Ectodermal cell (in vitro differentiated cells): ENCODE data around the gene ZCCHC24.

Experiments
- H3K27ac ChIP-seq: 2 replicates; pipeline ENCODE4 v1.7.0; 2013; ENCODE audit warnings: mild to moderate bottlenecking, low read depth, low read length; ENCODE audit not compliant: insufficient read depth, poor library complexity, severe bottlenecking
- H3K27me3 ChIP-seq: 2 replicates; pipeline ENCODE4 v1.7.0; 2013; ENCODE audit warnings: mild to moderate bottlenecking, low read length; ENCODE audit not compliant: insufficient read depth, control insufficient read depth, poor library complexity, severe bottlenecking
- H3K36me3 ChIP-seq: one replicate; pipeline ENCODE4 v1.7.0; 2013; ENCODE audit warnings: low read length; ENCODE audit not compliant: control insufficient read depth, insufficient read depth
- H3K4me1 ChIP-seq: one replicate; pipeline ENCODE4 v1.7.0; 2013; ENCODE audit warnings: low read length; ENCODE audit not compliant: control insufficient read depth, insufficient read depth
- H3K4me3 ChIP-seq: 2 replicates; pipeline ENCODE4 v1.7.0; 2013; ENCODE audit warnings: low read depth, low read length, control low read depth; ENCODE audit not compliant: insufficient read depth
- H3K9me3 ChIP-seq: 2 replicates; pipeline ENCODE4 v1.7.0; 2013; ENCODE audit warnings: mild to moderate bottlenecking, low read length, moderate library complexity; ENCODE audit not compliant: control insufficient read depth
- WGBS, 2 experiments: methylation state at CpG; one replicate each; pipeline ENCODE4 v1.1.7; 2013; ENCODE audit warnings: missing lambda C conversion rate in 2 of 2; 5-methylcytosine and 5-hydroxymethylcytosine counted together

The ZCCHC24 gene

GRCh38 chr10:79352035-79352877 is 93.2 kb downstream of the ZCCHC24 start:
- H3K4me3 ChIP-seq, result no peak overlapping the region
- H3K9me3 ChIP-seq, result no peaks in the 10 kb centered on the region
- 90 to 93% methylated on average over 11 of the region's 11 CpGs for WGBS, 2 experiments
- H3K4me1 ChIP-seq, result no peaks in the 10 kb centered on the region
- peaks cover 18% of the 10 kb centered on the region for H3K36me3 ChIP-seq
- H3K27ac ChIP-seq, result no peak overlapping the region
- no peaks in the 10 kb centered on the region for H3K27me3 ChIP-seq

DNA sequence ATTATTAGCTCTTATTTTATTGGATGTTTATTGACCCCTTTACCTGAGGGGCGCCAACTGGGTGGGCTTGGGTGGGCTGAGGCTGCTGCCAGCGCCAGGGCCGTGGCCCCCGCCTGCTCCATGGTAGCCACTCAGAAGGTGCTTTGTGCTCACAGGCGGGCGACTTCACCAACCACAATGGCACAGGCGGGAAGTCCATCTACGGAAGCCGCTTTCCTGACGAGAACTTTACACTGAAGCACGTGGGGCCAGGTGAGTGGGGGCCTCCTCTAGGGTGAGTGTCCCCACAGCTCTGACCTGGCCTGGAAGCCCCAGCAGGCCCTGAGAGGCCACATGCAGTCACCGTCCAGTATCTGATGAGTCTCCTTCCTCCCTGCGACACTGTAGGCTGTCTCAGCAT is 94.1 kb downstream of the ZCCHC24 start:
- no peaks in the 10 kb centered on the region for H3K27me3 ChIP-seq
- H3K4me3 ChIP-seq, result no peak overlapping the region
- 96% methylated on average over 13 of the region's 13 CpGs for WGBS, 2 experiments
- H3K27ac ChIP-seq, result no peak overlapping the region
- H3K4me1 ChIP-seq, result peaks cover 8% of the 10 kb centered on the region
- peaks cover 18% of the 10 kb centered on the region for H3K36me3 ChIP-seq
- no peaks in the 10 kb centered on the region for H3K9me3 ChIP-seq

GRCh38 chr10:79350407-79351154 is 94.8 kb downstream of the ZCCHC24 start:
- 91 to 92% methylated on average over 21 of the region's 21 CpGs for WGBS, 2 experiments
- Histone ChIP-seq H3K27ac (no peak overlapping the region), H3K27me3 (no peaks in the 10 kb centered on the region), H3K9me3 (no peaks in the 10 kb centered on the region), H3K36me3 (peaks cover 18% of the 10 kb centered on the region), H3K4me1 (peaks cover 8% of the 10 kb centered on the region), H3K4me3 (no peak overlapping the region)

- Histone ChIP-seq H3K4me3 (no peak overlapping the region), H3K9me3 (no peaks in the 10 kb centered on the region), H3K36me3 (peaks cover 18% of the 10 kb centered on the region), H3K4me1 (peaks cover 13% of the 10 kb centered on the region), H3K27me3 (no peaks in the 10 kb centered on the region), H3K27ac (no peak overlapping the region)
- WGBS, 2 experiments, result 92 to 95% methylated on average over 6 of the region's 6 CpGs
These were observed 95.5 kb downstream of the ZCCHC24 start for GRCh38 chr10:79349766-79350406.

DNA sequence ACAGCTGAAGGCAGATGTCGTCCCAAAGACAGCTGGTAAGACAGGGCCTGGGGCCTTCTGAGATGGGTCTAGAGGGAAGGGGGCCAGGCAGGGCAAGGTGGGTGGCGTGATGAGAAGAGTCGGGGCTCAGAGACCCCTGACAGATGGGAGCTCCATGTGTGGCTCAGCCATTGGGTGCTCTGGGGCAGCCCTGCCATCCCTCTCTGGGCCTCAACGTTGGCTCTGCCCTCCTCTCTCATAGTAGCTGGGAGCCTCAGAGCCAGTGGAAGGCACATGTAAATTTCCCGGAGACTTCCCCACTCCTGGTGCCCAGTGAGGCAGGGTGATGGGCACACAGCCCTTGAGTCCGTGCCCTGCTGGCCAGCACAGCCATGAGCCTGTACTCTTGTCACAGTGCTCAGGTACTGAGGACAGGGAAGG is 96.3 kb downstream of the ZCCHC24 start:
- Histone ChIP-seq H3K27ac (no peak overlapping the region), H3K27me3 (no peaks in the 10 kb centered on the region), H3K4me3 (no peak overlapping the region), H3K36me3 (peaks cover 18% of the 10 kb centered on the region), H3K9me3 (no peaks in the 10 kb centered on the region), H3K4me1 (peaks cover 13% of the 10 kb centered on the region)
- WGBS, 2 experiments, result 93 to 95% methylated on average over 6 of the region's 6 CpGs

GRCh38 chr10:79348640-79348988 is 96.8 kb downstream of the ZCCHC24 start:
- Histone ChIP-seq H3K27ac (no peak overlapping the region), H3K27me3 (no peaks in the 10 kb centered on the region), H3K9me3 (no peaks in the 10 kb centered on the region), H3K36me3 (peaks cover 15% of the 10 kb centered on the region), H3K4me1 (peaks cover 13% of the 10 kb centered on the region), H3K4me3 (no peak overlapping the region)
- WGBS, 2 experiments, result 95 to 97% methylated on average over 3 of the region's 3 CpGs

DNA sequence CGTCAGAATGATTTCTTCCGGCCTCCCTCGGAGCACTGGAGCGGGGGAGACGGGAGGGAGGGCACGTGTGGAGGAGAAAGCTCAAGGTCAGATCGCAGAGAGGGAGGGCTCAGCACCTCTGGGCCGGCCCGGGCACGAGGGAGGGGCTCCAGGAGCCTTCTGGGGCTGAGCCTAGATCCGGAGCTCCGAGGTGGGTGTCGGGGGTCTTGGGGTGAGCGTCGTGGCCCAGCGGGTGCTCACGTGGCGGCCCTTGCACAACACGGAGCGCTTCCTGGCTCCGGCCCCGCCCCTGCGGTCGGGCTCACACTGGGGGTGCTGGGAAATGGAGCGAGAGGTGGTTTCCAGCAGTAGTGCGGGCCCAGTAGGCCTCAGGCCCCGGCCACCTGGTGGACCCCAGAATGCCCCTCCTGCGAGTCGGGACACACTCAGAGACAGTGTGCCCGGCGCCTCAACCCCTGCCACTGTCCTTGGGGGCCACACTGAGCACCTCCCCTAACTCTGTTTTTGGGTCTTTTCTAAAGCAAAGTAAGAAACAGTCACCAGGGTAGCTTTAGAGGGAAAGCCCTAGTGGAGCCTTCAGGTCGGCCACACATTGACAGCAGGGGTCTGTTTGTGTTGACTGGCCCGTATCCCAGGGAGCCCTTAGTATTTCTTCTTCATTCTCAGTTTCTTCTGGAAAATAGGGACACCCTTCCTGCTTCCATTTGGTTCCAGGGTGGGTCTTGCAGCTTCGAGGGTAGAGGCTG is 97.4 kb downstream of the ZCCHC24 start:
- Histone ChIP-seq H3K4me3 (peak overlapping the region; percentile 73), H3K4me1 (peaks cover 13% of the 10 kb centered on the region), H3K27me3 (no peaks in the 10 kb centered on the region), H3K9me3 (no peaks in the 10 kb centered on the region), H3K27ac (no peak overlapping the region), H3K36me3 (peaks cover 10% of the 10 kb centered on the region)
- WGBS, 2 experiments, result 13 to 15% methylated on average over 34 of the region's 34 CpGs

GRCh38 chr10:79347226-79347893 is 98.1 kb downstream of the ZCCHC24 start, which contains the start of gene PPIF:
Gene PPIF (plus strand): TSS chr10:79347469. CDS start chr10:79347549, 80 bp downstream.
- peaks cover 6% of the 10 kb centered on the region for H3K36me3 ChIP-seq
- WGBS, 2 experiments, result 1% methylated on average over 77 of the region's 77 CpGs
- no peaks in the 10 kb centered on the region for H3K27me3 ChIP-seq
- peaks cover 13% of the 10 kb centered on the region for H3K4me1 ChIP-seq
- peak within 1 kb of the TSS; percentile 8 for H3K27ac ChIP-seq
- no peaks in the 10 kb centered on the region for H3K9me3 ChIP-seq
- peak within 1 kb of the TSS; percentile 73 for H3K4me3 ChIP-seq

- 60 to 63% methylated on average over 10 to 12 of the region's 12 CpGs for WGBS, 2 experiments
- Histone ChIP-seq H3K9me3 (no peaks in the 10 kb centered on the region), H3K27me3 (no peaks in the 10 kb centered on the region), H3K4me3 (no peak overlapping the region), H3K36me3 (peaks cover 6% of the 10 kb centered on the region), H3K27ac (peak overlapping the region; percentile 8), H3K4me1 (peaks cover 13% of the 10 kb centered on the region)
These were observed 98.8 kb downstream of the ZCCHC24 start for GRCh38 chr10:79346388-79347225.
